Duodenal mucosa (tissue), 2 donors: ENCODE data around the gene CRYBB2.
"Not testable (repeated sequence)": the region's sequence is repeated elsewhere in the genome, so short reads cannot be mapped to it uniquely, and the experiment has no call there.

Experiments used
- H3K27ac ChIP-seq: one replicate; pipeline ENCODE4 v1.7.0; 2013; ENCODE audit warnings: low read depth, low read length
- H3K27me3 ChIP-seq, 2 donors: one replicate each; pipeline ENCODE4 v1.7.0; 2013; ENCODE audit warnings: low read length in 2 of 2, control low read depth in 1 of 2; ENCODE audit not compliant: insufficient read depth in 2 of 2, control insufficient read depth in 1 of 2
- H3K36me3 ChIP-seq, 2 donors: one replicate each; pipeline ENCODE4 v1.7.0; 2013; ENCODE audit warnings: low read length in 2 of 2, control low read depth in 1 of 2; ENCODE audit not compliant: insufficient read depth in 2 of 2, control insufficient read depth in 1 of 2
- H3K4me1 ChIP-seq, 2 donors: one replicate each; pipeline ENCODE4 v1.7.0; 2013; ENCODE audit warnings: low read length in 2 of 2, control low read depth in 1 of 2; ENCODE audit not compliant: insufficient read depth in 2 of 2, control insufficient read depth in 1 of 2
- H3K4me3 ChIP-seq, 2 donors: one replicate each; pipeline ENCODE4 v1.7.0; 2013; ENCODE audit warnings: low read length in 2 of 2, low read depth in 1 of 2
- H3K9ac ChIP-seq, 2 donors: one replicate each; pipeline ENCODE4 v1.7.0; 2013; ENCODE audit warnings: low read length in 2 of 2, low read depth in 1 of 2
- H3K9me3 ChIP-seq, 2 donors: one replicate each; pipeline ENCODE4 v1.7.0; 2013; ENCODE audit warnings: low read length in 2 of 2, control low read depth in 1 of 2; ENCODE audit not compliant: control insufficient read depth in 1 of 2

Gene CRYBB2

DNA sequence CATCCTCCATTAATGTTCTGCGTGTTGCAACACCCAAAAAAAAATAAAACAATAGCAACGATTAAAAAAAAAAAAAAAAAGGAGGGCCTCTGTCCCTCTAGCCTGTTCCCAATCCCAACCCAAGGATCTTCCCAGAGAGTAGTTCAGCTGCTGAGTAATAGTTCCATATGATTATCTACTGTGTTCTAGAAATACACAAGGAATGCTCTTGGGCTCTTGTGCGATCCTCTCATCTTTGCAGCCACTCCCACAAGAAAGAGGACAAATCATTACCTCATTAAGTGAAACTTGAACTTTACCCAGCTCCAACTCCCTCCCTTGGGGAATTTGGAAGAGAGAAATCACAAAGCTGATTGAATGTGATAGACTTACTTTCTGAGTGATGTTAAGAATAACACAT lies 54.5 kb downstream of the CRYBB2 start:
- H3K4me1 ChIP-seq, H3K4me3 ChIP-seq, H3K27me3 ChIP-seq, H3K9ac ChIP-seq, H3K9me3 ChIP-seq, H3K36me3 ChIP-seq, H3K27ac ChIP-seq: not testable (repeated sequence)

DNA sequence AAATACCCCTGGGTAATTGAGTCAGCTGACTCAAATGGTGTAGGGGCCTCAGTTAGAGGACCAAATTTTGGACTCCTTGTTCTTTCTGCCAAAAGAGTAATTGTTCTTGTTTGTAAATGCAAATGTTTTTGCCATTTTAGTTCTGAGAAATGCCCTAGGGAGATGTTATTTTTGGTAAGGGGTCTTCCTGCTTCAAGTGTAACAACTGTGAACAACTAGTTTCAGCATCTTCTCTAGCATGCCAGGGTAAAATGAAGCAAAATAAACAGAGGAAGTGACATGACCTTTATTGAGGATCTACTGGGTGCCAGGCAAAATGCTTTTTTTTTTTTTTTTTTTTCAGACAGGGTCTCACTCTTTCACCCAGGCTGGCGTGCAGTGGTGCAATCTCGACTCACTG lies 60.7 kb downstream of the CRYBB2 start:
- peaks cover 27 to 32% of the 10 kb centered on the region in 2 donors for H3K27me3 ChIP-seq
- H3K36me3 ChIP-seq, H3K9me3 ChIP-seq, H3K4me1 ChIP-seq, H3K27ac ChIP-seq, H3K9ac ChIP-seq, H3K4me3 ChIP-seq: not testable (repeated sequence)
